Endothelial cell (in vitro differentiated cells): Measurements from ENCODE around the gene OSBPL2. TPM values are rescaled to one million over a fixed set of nuclear protein-coding genes. Genes with fewer than 3 reads are reported as not detected.
A peak's percentile ranks its signal among the peaks of the same experiment; 100 is the strongest.

ENCODE experiments used
- DNase-seq: peaks from one replicate; pipeline ENCODE4 v3.0.0; 2021; ENCODE audit warnings: low spot score
- H3K27ac Mint-ChIP-seq: one replicate; pipeline ENCODE4 v1.8.0; 2021; ENCODE audit warnings: mixed read lengths, inconsistent platforms; ENCODE audit not compliant: unreplicated experiment
- H3K27me3 Mint-ChIP-seq: one replicate; pipeline ENCODE4 v1.8.0; 2021; ENCODE audit warnings: mild to moderate bottlenecking, moderate library complexity, mixed read lengths, inconsistent platforms; ENCODE audit not compliant: unreplicated experiment
- H3K36me3 Mint-ChIP-seq: one replicate; pipeline ENCODE4 v1.8.0; 2021; ENCODE audit warnings: mild to moderate bottlenecking, low read depth, mixed read lengths, inconsistent platforms; ENCODE audit not compliant: unreplicated experiment
- H3K4me1 Mint-ChIP-seq: one replicate; pipeline ENCODE4 v1.8.0; 2021; ENCODE audit warnings: mild to moderate bottlenecking, mixed read lengths, inconsistent platforms; ENCODE audit not compliant: unreplicated experiment
- H3K4me3 Mint-ChIP-seq: one replicate; pipeline ENCODE4 v1.8.0; 2021; ENCODE audit warnings: mild to moderate bottlenecking, mixed read lengths, inconsistent platforms; ENCODE audit not compliant: unreplicated experiment
- H3K9me3 Mint-ChIP-seq: one replicate; pipeline ENCODE4 v1.8.0; 2021; ENCODE audit warnings: mixed read lengths, inconsistent platforms; ENCODE audit not compliant: unreplicated experiment
- total RNA-seq: library from RNA; stranded (reverse); fragmentation: NEBNext Ultra II Directional; extraction: Animal tissue kit (Norgen Biotek cat#: 25700); gene quantifications from one replicate; pipeline ENCODE4 v1.2.1, GENCODE V29; 2021; ENCODE audit not compliant: unreplicated experiment
- TF ChIP-seq, protein P1 (sequence below): fragments of 200-600 bp; sonication (generic); IDR thresholded peaks from one replicate; pipeline ENCODE4 v1.5.0; 2021; ENCODE audit warnings: antibody characterized with exemption; ENCODE audit not compliant: unreplicated experiment

OSBPL2 gene
- total RNA-seq, 1 donor from 2014 or later: 39.5 TPM

GRCh38 chr20:62258499-62259293 lies 20.4 kb downstream of the OSBPL2 start:
- Mint-ChIP-seq H3K27ac (no peak overlapping the region), H3K4me1 (no peaks in the 10 kb centered on the region), H3K9me3 (no peaks in the 10 kb centered on the region), H3K4me3 (no peak overlapping the region), H3K27me3 (peaks cover 4% of the 10 kb centered on the region), H3K36me3 (peaks cover 22% of the 10 kb centered on the region)
- TF ChIP-seq, protein P1, sequence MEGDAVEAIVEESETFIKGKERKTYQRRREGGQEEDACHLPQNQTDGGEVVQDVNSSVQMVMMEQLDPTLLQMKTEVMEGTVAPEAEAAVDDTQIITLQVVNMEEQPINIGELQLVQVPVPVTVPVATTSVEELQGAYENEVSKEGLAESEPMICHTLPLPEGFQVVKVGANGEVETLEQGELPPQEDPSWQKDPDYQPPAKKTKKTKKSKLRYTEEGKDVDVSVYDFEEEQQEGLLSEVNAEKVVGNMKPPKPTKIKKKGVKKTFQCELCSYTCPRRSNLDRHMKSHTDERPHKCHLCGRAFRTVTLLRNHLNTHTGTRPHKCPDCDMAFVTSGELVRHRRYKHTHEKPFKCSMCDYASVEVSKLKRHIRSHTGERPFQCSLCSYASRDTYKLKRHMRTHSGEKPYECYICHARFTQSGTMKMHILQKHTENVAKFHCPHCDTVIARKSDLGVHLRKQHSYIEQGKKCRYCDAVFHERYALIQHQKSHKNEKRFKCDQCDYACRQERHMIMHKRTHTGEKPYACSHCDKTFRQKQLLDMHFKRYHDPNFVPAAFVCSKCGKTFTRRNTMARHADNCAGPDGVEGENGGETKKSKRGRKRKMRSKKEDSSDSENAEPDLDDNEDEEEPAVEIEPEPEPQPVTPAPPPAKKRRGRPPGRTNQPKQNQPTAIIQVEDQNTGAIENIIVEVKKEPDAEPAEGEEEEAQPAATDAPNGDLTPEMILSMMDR: no peak
- no peak for DNase-seq

GRCh38 chr20:62259294-62259565 lies 20.9 kb downstream of the OSBPL2 start:
- Mint-ChIP-seq H3K27ac (no peak overlapping the region), H3K27me3 (peaks cover 4% of the 10 kb centered on the region), H3K36me3 (peaks cover 22% of the 10 kb centered on the region), H3K4me3 (no peak overlapping the region), H3K4me1 (no peaks in the 10 kb centered on the region), H3K9me3 (no peaks in the 10 kb centered on the region)
- TF ChIP-seq, protein P1: no peak
- DNase-seq: no peak

GRCh38 chr20:62262064-62262463 lies 23.7 kb downstream of the OSBPL2 start:
- Mint-ChIP-seq H3K36me3 (peaks cover 40% of the 10 kb centered on the region), H3K9me3 (no peaks in the 10 kb centered on the region)
- no peak for DNase-seq

GRCh38 chr20:62263396-62263795 lies 25.1 kb downstream of the OSBPL2 start:
- Mint-ChIP-seq H3K4me1 (no peaks in the 10 kb centered on the region), H3K36me3 (peaks cover 44% of the 10 kb centered on the region), H3K9me3 (no peaks in the 10 kb centered on the region), H3K27me3 (peaks cover 4% of the 10 kb centered on the region), H3K27ac (no peak overlapping the region), H3K4me3 (no peak overlapping the region)
- no peak for DNase-seq
- TF ChIP-seq, protein P1: no peak

More at GRCh38 chr20:62262064-62262463, 23.7 kb downstream of the OSBPL2 start:
- Mint-ChIP-seq H3K4me1 (no peaks in the 10 kb centered on the region), H3K27ac (no peak overlapping the region), H3K27me3 (peaks cover 4% of the 10 kb centered on the region), H3K4me3 (no peak overlapping the region)
- TF ChIP-seq, protein P1: no peak

DNA sequence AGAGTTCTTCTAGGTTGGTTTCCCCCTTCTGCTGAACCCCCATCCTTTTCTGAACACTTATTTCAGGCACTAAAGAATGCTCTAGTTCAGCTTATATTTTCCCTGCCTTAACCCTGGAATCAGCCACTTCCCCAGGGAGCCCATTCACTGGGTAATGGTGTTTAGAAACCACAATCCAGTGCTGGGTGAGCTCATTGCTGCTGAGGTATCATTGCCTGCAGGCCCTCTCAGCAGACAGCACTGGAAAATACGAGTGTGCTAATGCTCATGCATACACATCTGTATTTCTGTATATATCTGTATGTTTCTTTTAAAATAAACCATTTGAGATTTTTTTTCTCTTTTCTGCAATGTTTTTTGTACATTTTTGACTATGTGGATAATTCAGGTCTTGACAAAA lies 27.0 kb downstream of the OSBPL2 start:
- H3K36me3 Mint-ChIP-seq: peaks cover 38% of the 10 kb centered on the region
- peaks cover 4% of the 10 kb centered on the region for H3K4me1 Mint-ChIP-seq
- TF ChIP-seq, protein P1: no peak
- H3K9me3 Mint-ChIP-seq: no peaks in the 10 kb centered on the region
- peaks cover 6% of the 10 kb centered on the region for H3K27me3 Mint-ChIP-seq
- H3K27ac Mint-ChIP-seq: no peak overlapping the region
- peak overlapping the region; percentile 79 for H3K4me3 Mint-ChIP-seq
- no peak for DNase-seq
